ENCODE data around the gene CCN5. TPM values are rescaled to one million over a fixed set of nuclear protein-coding genes. Genes with fewer than 3 reads are reported as not detected.

Gene CCN5
- total RNA-seq, 1 experiment from 2014 or later: 0.17 TPM

DNA sequence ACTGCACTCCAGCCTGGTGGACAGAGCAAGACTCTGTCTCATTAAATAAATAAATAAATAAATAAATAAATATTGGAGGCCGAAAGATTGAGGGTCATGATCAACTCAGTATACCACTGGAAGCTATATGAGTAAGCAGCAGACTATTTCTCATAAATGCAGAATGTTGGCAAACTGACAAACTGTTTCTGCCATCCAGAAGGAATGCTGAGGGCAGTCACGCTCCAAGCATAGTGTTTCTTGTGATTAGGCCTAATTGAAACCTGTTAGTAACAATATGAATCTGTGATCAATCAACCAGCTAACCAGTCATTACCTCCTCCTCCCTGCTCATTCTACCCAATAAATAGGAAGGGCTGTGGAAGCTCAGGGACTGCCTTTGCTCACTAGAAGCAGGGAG, 15.3 kb downstream of the CCN5 start:
- in situ Hi-C loops (cut with HindIII; ENCODE audit: low sequenced_read_pairs): no loop called here
- DNase-seq (ENCODE audit: low spot score): no peak

DNA sequence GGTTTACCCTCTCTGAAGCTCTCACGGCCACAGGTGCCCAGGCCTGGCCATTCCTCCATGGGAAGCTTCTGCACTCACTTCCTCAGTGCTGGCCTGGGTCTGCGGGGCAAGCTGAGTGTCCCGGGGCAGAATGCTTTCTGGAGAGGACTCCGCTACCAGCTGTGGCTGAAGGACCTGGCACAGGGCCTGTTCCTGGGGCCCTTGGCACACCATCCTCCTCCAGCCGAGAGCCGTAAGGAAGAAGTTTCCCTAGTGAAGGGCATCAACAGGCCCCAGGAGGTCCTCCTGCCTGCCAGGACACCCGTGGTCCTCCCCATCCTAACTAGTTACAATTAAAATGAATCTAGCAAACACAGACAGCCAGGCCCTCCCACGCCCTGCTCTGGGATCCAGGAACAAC, 16.5 kb downstream of the CCN5 start:
- no peak for DNase-seq (ENCODE audit: low spot score)
- in situ Hi-C loops (cut with HindIII; ENCODE audit: low sequenced_read_pairs): no loop called here

DNA sequence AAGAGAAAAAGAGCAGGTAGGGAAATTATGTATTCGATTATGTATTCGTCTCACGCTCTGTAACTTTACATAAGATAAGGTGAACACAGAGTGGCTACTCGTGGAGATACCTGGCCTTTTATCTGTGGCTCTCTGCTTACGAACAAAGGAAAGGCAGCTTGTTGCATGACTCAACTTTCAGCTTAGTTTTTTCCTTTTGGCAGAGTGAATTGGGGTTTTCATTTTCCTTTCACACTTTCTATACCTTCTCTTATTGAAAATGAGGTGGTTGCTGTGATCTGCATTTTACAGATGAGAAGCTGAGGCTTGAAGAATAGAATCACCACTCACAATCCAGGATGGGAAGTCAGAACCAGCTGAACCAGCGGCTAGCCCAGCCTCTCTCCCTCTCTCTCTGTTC, 17.2 kb downstream of the CCN5 start:
- no peak for DNase-seq (ENCODE audit: low spot score)
- in situ Hi-C loops (cut with HindIII; ENCODE audit: low sequenced_read_pairs): no loop called here

DNA sequence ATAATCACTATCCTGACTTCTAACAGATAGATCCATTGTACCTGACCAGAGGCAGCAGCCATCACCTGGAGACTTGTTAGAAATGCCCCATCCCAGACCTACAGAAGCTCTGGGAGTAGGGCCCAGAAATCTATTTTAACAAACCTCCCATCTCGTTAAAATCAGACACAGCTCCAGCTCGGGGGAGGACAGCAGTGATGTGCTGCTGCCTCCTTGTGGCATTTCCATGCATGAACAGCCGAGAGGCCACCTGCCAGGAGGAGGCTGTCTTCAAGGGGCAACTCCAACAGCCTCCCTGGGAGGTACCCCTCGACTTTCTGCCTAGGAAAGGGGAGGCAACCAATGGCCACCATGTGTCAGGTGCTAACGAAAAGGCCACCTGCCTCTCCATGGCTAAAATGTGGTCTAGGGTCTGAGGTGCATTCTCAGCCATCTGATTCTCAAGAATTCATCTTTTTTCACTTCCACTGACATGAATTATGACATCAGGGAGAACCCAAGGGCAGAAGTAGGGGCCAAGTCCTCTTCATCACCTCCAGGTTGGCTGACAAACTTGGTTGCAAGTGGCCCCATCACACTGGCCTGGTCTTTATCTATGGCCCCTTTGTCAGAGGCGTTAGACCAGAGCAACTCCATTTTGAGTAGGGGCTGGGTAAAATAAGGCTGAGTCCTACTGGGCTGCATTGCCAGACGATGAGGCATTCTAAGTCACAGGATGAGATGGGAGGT, 18.3 kb downstream of the CCN5 start:
- in situ Hi-C loops (cut with HindIII; ENCODE audit: low sequenced_read_pairs): no loop called here

DNA sequence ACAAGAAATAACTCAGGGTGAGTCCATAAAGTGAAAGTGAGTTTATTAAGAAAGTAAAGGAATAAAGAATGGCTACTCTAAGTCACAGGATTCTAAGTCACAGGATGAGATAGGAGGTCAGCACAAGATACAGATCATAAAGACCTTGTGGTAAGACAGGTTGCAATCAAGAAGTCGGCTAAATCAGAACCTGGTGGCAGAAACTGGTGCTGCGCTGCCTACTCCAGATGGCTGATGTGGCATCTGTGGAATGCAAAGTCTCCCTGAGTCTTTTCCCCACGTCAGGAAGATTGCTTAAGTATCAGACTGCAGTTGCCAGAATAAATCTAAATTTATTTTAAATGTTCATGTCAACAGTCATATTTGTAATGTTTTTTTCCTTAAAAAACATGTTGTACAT, 19.8 kb downstream of the CCN5 start:
- in situ Hi-C loops (cut with HindIII; ENCODE audit: low sequenced_read_pairs): no loop called here
- DNase-seq (ENCODE audit: low spot score): no peak

More for the DNA sequence above, 18.3 kb downstream of the CCN5 start:
- peak; percentile 46 for DNase-seq (ENCODE audit: low spot score)

DNA sequence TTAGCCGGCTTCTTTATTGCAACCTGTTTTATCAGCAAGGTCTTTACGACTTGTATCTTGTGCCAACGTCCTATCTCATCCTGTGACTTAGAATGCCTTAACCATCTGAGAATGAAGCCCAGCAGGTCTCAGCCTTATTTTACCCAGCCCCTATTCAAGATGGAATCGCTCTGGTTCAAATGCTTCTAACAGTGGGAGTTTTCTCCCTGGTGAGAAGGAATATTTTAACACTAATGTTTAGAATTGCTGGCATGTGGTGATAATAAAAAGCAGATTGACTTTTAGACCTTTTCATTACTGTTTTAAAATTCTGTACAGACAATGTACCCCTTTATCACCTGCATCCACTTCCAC, 20.6 kb downstream of the CCN5 start:
- no peak for DNase-seq (ENCODE audit: low spot score)
- in situ Hi-C loops (cut with HindIII; ENCODE audit: low sequenced_read_pairs): no loop called here

DNA sequence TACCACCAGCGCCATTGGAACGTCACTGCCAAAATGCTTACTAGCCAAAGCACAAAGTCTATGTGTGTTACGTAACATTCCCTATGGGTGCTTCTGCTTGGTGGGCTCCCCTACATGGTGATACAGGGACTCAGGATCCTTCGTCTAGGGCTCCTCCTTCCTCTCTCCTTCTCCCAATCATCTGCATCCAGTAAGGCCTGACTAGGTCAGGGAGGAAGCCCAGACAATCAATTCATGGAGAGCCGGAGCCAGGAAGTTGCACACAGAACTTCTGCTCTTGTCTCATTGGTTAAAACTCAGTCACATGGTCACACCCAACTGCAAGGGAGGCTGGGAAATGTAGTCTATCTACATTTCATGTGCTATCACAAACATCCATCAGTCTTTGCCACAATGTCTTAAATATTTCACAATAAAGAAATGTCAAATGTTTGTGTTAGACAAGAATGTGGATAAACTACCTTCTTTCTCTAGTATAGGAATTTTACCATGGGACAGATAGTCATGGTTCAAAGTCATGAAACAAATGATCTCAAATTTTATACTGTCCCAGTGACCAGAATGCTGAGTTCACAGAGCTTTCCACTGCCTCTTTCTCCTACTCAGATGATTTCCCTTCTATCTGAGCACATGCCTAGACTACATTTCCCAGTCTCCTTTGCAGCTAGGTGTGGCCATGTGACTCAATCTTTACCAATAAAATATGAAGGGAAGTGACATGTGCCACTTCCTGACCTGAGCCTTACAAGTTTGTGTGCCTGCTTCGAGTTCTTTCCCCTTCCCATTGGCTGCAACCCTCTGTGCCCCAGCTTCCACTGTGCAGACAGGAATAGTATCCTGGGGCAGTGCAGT, 21.2 kb downstream of the CCN5 start:
- in situ Hi-C loops (cut with HindIII; ENCODE audit: low sequenced_read_pairs): no loop called here
- peak; percentile 66 for DNase-seq (ENCODE audit: low spot score)

DNA sequence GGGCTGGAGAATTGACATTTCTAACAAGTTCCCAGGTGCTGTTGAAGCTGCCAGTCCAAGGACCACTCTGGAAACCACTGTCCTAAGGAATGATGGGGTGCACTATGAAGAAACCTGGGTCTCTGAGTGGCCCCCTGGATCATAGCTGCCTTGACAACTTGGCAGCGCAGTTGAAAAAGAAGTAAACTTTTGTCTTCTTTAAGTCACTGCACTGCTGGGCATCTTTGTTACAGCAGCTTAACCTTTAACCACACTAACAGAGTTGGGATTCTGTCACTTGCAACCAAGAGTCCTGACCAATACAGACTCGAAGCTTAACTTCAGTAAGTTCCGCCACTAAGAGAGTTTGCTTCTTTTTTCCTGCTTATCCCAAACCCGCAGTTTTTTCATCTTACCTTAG, 21.9 kb downstream of the CCN5 start:
- no peak for DNase-seq (ENCODE audit: low spot score)
- in situ Hi-C loops (cut with HindIII; ENCODE audit: low sequenced_read_pairs): no loop called here

DNA sequence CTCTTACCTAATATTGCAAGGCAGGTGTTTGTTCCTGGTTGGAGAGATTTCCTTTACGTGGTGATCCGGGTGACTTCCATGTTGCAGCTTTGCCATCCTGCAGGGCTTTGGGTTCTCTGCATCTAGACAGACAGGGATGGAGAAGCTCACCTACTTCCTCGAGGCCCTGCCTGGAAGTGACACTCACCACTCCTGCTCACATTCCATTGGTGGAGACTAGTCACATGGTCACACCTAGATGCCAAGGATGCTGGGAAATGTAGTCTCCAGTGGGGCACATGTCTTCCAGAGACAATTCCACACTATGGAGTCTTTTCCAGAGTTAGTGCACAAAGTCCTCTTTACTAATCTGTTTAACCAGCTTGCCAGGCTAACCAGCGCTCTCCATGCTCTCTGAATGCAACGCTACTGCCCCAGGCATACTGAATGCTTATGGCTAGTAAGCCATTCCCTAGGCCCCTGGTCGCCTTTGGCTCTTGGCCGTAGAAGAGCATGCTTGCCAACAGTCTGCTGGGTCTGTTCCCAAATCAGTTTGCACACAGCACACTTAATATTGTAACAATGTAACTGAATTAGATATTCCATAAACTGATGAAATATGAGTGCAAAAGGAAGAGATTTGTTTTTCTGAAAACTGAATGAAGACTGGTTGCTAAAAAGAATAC, 23.8 kb downstream of the CCN5 start:
- in situ Hi-C loops (cut with HindIII; ENCODE audit: low sequenced_read_pairs): no loop called here
- peak; percentile 97 for DNase-seq (ENCODE audit: low spot score)

DNA sequence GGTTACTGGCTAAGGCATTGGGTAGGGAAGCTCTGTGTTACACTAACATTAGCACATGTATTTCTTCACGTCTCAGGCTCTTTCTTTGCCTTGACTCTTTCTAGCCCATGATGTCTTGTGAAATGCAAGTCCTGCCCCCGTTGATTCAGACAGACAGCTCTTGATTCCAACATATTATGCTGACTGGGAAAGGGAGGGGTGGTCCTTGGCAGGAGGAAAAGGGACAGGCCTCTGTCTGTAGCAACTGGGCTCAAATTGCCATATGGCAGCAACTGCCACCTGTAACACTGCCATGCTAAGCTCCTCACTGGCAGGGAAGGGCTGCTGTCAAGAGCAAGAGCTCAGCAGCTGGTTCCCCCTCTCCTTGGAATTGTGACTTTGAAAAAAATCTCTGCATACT, 24.8 kb downstream of the CCN5 start:
- peak; percentile 31 for DNase-seq (ENCODE audit: low spot score)
- in situ Hi-C loops (cut with HindIII; ENCODE audit: low sequenced_read_pairs): no loop called here

DNA sequence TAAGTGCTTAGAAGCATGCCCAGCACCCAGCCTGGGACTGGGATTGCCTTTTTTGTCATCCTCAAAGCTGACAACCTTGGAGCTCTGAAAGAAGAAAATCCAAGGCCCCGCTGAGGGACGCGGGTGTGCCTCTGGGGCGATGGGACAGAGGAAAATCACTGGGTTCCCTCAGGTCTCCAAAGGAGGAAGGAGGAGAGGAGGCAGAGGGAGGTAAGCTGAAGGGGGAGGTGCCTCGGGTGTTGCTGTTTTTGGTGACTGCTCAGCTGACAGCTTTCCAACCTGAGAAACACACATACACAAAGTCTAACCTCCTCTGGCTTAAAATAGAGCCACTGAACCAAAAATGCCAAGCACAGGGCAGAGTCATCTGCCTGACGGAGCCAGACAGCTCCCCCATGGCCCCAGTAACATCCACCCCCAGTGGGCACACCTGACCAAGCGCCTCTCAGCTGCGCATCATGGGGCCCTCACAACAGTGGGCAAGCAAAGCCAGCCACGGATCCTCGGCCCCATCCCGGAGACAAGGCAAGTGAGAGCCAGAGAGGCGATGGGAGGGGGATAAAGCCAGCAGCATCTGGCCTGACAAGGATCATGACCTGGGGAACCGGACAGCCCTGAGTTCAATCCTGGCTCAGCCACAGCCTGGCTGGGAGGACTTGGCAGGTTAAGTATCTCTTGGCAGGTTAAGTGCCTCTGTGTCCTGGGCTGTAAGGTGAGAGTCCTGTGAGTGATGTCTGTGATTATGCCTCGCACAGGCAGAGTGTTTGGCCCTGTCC, 27.3 kb downstream of the CCN5 start:
- in situ Hi-C loops (cut with HindIII; ENCODE audit: low sequenced_read_pairs): no loop called here
- no peak for DNase-seq (ENCODE audit: low spot score)

DNA sequence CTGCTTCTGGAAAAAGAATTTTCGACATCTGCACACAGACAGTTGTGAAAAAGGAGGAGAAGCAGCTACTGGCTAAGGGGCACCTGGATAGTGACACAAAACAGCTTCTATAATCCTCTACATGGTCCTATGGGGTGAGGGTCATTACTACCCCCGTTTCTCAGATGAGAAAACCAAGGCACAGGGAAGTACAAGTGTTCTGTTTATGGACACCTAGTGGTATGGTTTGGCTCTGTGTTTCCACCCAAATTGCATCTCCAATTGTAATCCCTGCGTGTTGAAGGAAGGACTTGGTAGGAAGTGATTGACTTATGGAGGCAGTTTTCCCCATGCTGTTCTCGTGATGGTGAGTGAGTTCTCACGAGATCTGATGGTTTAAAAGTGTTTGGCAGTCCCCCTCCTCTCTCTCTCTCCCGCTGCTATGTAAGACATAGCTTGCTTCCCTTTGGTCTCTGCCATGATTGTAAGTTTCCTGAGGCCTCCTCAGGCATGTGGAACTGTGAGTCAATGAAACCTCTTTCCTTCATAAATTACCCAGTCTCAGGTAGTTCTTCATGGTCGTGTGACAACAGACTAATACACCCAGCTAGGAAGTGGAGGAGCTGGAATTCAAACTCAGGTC, 28.0 kb downstream of the CCN5 start:
- no peak for DNase-seq (ENCODE audit: low spot score)
- in situ Hi-C loops (cut with HindIII; ENCODE audit: low sequenced_read_pairs): no loop called here

DNA sequence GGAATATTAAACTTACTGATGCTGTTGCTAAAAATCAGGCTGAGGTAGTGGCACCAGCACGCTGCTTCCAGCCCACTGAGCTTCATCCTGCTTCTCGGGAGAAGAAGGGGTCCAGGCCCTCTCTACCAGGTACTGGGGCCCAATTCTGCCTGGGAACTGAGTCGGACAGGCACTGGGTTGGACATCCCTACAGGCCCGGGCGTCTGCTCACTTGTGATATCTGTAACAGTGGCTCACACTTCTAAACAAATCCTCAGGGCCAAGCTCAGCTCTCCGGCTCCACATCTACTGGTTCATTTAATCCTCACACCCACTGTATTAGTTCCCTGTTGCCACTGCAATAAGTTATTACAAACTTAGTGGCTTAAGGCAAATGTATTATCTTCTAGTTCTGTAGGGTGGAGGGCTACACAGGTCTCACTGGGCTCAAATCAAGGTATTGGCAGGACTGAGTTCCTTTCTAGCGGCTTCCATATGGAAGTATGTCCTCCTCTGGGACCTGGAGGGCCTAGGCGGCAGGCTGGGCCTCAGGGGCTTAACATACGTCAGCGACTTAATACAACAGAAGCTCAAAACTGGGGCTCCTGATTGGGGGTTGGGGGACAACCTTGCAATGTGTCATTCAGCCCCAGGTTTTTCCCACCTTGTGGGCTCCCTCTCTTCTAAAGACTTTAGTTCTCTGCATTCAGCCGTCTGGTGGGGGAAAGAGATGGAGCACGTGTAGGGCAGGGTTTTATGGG, 28.9 kb downstream of the CCN5 start:
- no peak for DNase-seq (ENCODE audit: low spot score)
- in situ Hi-C loops (cut with HindIII; ENCODE audit: low sequenced_read_pairs): no loop called here

DNA sequence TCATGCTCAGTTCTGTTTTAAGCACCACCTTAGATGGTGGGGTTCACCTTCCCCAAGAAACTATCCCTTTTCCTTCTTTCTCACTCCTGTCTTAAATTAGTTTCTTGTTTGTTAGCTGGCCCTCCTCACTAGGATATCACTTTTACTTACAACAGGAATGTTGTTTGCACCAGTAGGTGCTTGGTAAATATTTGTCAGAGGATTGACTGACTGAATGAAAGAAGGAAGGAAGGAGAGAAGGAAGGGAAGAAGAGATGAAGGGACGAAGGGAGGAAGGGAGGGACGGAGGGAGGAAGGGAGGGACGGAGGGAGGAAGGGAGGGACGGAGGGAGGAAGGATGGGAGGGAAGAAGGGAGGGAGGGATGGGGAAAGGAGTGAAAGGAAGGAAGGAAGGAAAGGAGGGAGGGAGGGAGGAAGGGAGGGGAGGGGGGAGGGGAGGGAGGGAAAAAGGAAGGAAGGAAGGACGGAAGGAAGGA, 30.0 kb downstream of the CCN5 start:
- in situ Hi-C loops (cut with HindIII; ENCODE audit: low sequenced_read_pairs): no loop called here
- no peak for DNase-seq (ENCODE audit: low spot score)

DNA sequence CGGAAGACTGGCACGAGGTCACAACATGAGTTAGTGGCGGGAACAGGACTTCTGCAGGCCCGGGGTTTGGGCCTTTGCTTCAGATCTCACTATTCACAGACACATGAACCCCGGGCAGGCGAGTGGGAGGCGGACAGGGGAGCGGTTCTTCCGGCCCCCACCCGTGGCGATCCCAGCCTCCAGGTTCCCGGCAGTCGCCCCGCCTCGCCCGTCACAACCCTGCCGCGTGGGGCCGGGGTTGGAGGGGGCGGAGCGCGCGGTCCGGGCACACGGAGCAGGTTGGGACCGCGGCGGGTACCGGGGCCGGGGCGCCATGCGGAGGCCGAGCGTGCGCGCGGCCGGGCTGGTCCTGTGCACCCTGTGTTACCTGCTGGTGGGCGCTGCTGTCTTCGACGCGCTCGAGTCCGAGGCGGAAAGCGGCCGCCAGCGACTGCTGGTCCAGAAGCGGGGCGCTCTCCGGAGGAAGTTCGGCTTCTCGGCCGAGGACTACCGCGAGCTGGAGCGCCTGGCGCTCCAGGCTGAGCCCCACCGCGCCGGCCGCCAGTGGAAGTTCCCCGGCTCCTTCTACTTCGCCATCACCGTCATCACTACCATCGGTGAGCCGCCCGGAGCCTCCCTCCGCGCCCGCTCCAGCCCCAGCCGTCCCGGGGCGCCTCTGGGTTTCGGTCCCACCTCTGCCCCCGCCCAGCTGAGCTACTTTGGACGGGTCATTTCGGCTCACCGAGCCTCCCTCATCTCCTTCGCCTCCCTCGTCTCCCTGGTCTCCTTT, 30.6 kb downstream of the CCN5 start, which contains the start of gene KCNK15:
Gene KCNK15 (plus strand): TSS at position 268 of the 769 bp plus-strand sequence. CDS start 46 bp downstream, at position 314.
- peak; percentile 27 for DNase-seq (ENCODE audit: low spot score)
- in situ Hi-C loops (cut with HindIII; ENCODE audit: low sequenced_read_pairs): no loop called here

DNA sequence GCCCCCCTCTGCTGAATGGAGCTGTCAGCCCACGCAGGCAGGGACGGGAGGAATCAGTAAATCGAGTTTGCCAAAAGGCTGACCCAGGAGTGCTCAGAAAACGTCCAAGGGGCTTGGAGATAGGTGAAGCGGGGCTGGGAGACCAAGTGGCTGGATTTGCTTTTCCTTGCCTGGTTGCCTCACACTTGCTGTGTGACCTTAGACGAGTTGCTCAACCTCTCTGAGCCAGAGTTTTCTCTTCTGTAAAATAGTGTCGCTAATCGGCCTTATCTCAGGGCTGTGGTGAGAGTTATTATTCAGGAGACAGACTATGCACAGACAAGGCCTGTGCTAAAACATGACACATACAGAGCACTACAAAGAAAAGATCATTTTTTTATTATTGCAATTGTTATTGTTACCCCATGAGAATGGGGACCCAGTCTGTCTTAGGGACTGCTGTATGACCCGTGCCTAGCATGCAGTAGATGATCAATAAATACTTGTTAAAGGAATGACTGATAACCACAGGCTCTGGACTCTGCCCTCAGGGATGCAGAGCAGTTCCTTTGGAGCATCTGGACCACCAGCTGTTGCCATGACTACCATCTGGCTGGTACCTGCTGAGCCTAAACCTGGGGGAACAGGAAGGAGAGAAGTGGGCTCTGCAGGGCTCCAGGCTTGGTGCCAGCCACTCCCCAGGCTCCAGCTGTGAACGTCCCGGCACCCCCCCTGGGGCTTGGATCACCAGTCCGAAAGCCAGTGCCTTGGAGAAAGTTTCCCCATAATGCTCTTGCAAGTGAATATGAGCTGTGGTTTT, 31.4 kb downstream of the CCN5 start:
- no peak for DNase-seq (ENCODE audit: low spot score)
- in situ Hi-C loops (cut with HindIII; ENCODE audit: low sequenced_read_pairs): no loop called here

All from G401 (cell line).